ACHN (cell line): ENCODE measurements around the gene CHST4.
"Not testable (repeated sequence)": the region's sequence is repeated elsewhere in the genome, so short reads cannot be mapped to it uniquely, and the experiment has no call there.

Experiments used
- DNase-seq: peaks from one replicate; pipeline ENCODE4 v3.0.0-alpha.2; 2015
- in situ Hi-C: cut with HindIII; loops from 2 replicates; pipeline ENCODE4 v1.10.0; 2017; ENCODE audit warnings: low sequenced_read_pairs, low pct_ligation_motif_present, low pct_unique_long_range_greater_than_20kb

The CHST4 gene

DNA sequence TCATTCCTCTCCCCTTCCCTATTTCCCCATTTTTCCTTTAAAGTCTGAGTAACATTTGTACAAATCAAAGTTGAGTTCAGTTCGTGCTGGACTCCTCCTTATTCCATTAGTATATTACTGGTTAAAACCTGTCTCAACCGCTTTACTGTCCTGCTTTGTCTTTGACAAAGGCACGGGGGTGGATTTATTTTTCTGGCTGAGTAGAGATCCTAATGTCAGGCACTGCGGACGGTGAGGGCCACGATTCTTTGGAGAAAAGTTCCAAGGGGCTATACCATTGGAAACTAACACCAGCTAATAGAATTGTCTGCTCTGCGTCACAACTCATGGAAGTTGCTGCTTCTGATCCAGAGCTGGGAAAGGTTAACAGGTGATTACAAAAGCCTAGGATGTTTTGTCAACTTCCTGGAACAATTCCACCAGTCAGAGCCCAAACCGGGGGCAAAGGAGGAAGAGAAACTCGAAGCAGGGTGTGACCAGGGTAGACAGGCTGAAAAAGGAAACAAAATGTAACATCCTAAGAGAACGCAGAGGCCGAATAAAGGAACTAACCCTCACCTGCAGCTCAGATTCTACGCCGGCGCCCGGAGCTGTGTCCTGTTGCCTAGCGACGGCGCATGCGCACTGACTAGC is 38.2 kb downstream of the CHST4 start:
- in situ Hi-C loops = no loop called here

GRCh38 chr16:71565812-71566700 is 39.8 kb downstream of the CHST4 start:
- DNase-seq = no peak
- in situ Hi-C loops = no loop called here

More for the DNA sequence above, 38.2 kb downstream of the CHST4 start:
- no peak for DNase-seq

GRCh38 chr16:71567931-71568330 is 41.7 kb downstream of the CHST4 start:
- no peak for DNase-seq
- in situ Hi-C loops = no loop called here

GRCh38 chr16:71568551-71568950 is 42.3 kb downstream of the CHST4 start:
- no peak for DNase-seq
- in situ Hi-C loops = no loop called here

DNA sequence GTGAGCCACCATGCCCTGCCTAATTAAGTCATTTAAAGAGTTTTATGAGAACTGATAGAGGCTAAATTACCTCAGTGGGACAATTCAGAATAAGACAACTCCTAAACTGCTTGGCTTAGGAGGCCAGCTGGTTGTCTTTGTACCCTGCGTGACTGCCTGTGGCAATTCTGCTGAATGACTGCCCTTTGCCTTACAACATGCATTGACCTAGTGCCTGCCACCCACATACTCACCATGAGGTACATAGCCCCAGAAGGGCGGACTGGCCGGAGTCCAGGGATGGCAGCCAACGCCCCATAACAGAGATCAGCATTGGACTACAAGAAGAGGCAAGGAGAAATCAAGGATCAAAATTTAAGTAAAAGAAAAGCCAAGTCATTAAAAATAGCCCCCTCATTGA is 43.4 kb downstream of the CHST4 start:
- in situ Hi-C loops = no loop called here
- DNase-seq = no peak

- no peak for DNase-seq
- in situ Hi-C loops = no loop called here
These were observed 43.9 kb downstream of the CHST4 start for GRCh38 chr16:71570144-71570543.

GRCh38 chr16:71572497-71573116 is 46.4 kb downstream of the CHST4 start:
- DNase-seq = peak; percentile 19
- in situ Hi-C loops = no loop called here

DNA sequence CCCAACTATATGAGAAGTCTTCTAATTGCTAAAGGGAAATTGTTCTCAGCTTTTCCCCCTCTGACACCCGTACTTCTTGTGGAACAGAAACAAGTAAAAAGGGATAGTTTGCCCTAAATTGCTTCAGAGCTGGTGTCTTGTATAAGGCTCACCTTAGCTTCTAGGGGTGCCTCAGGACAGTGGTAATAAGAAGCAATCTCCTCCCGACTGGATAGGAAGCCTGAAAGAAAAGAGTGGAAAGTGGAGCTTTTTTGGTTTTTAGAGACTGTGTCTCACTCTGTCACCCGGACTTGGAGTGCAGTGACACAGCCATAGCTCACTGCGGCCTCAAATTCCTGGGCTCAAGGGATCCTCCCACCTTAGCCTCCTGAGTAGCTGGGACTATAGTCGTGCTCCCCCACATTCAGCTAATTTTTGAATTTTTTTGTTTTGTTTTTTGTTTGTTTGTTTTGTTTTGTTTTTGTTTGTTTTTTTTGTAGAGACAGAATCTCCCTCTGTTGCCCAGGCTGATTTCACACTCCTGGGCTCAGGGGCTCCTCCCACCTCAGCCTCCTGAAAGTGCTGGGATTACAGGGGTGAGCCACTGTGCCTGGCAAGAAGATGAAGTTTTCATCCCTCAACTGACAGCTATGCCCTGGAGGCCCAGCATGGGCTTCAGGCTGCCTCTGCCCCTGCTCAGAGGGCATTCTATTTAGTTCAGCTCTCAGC is 47.3 kb downstream of the CHST4 start:
- no peak for DNase-seq
- in situ Hi-C loops = no loop called here

GRCh38 chr16:71574702-71575101 is 48.5 kb downstream of the CHST4 start:
- DNase-seq = no peak
- in situ Hi-C loops = no loop called here

- in situ Hi-C loops = no loop called here
- DNase-seq = no peak
These were observed 50.7 kb downstream of the CHST4 start, which contains the start of gene TAT for GRCh38 chr16:71576971-71577370. Gene TAT, minus strand, starts transcription at chr16:71577092. Its CDS starts 677 bp downstream, at chr16:71576415.

- DNase-seq, in situ Hi-C loops: not testable (repeated sequence)
These were observed 56.3 kb downstream of the CHST4 start for GRCh38 chr16:71582553-71582848.

DNA sequence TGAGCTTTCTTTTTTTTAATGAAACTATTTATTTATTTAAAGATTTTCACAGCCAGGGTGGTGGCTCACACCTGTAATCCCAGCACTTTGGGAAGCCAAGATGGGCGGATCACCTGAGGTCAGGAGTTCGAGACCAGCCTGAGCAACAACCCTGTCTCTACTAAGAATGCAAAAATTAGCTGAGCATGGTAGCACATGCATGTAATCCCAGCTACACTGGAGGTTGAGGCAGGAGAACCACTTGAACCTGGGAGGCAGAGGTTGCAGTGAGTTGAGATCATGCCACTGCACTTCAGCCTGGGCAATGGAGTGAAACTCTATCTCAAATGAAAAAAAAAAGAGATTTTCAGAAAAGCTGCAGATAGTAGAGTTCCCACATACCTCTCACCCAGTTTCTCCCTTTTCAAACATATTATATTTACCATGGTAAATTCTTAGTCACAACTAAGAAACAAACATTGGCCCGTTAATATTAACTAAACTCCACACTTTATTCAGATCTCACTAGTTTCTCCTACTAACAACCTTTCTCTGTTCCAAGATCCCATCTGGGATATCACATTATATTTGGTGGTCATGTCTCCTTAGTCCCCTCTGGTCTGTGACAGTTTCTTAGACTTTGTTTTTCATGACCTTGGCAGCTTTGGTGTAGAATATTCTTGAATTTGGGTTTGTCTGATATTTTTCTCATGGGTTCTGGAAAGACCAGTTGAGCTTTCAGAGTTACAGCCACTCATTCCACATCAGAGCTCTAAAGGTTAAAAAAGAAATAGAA is 58.5 kb downstream of the CHST4 start:
- in situ Hi-C loops = no loop called here
- no peak for DNase-seq

GRCh38 chr16:71585318-71585703 is 59.1 kb downstream of the CHST4 start:
- in situ Hi-C loops = no loop called here
- DNase-seq = no peak
